Mucosa of rectum (tissue), 2 donors: Measurements from ENCODE around the gene APOLD1.

Experiments
- H3K27ac ChIP-seq, 2 donors: one replicate each; pipeline ENCODE4 v1.7.0; 2013; ENCODE audit warnings: inconsistent platforms in 2 of 2, low read depth in 2 of 2, low read length in 2 of 2
- H3K27me3 ChIP-seq, 2 donors: one replicate each; pipeline ENCODE4 v1.7.0; 2013; ENCODE audit warnings: low read length in 2 of 2; ENCODE audit not compliant: control insufficient read depth in 2 of 2, insufficient read depth in 2 of 2
- H3K36me3 ChIP-seq, 2 donors: one replicate each; pipeline ENCODE4 v1.7.0; 2013; ENCODE audit warnings: low read length in 2 of 2; ENCODE audit not compliant: control insufficient read depth in 2 of 2, insufficient read depth in 2 of 2
- H3K4me1 ChIP-seq, 2 donors: one replicate each; pipeline ENCODE4 v1.7.0; 2013; ENCODE audit warnings: low read length in 2 of 2, mild to moderate bottlenecking in 1 of 2; ENCODE audit not compliant: control insufficient read depth in 2 of 2, insufficient read depth in 2 of 2
- H3K4me3 ChIP-seq, 2 donors: one replicate each; pipeline ENCODE4 v1.7.0; 2013; ENCODE audit warnings: low read length in 2 of 2
- H3K9ac ChIP-seq, 2 donors: one replicate each; pipeline ENCODE4 v1.7.0; 2013; ENCODE audit warnings: low read length in 2 of 2, low read depth in 1 of 2, mild to moderate bottlenecking in 1 of 2
- H3K9me3 ChIP-seq, 2 donors: one replicate each; pipeline ENCODE4 v1.7.0; 2013; ENCODE audit warnings: low read length in 2 of 2; ENCODE audit not compliant: control insufficient read depth in 2 of 2
- donor health status: healthy.
- donor health status: Normal muscosa, but diverticular disease.

Gene APOLD1

GRCh38 chr12:12784116-12784515 lies 1.3 kb upstream of the APOLD1 start:
- Histone ChIP-seq H3K4me3 (no peak overlapping the region), H3K27me3 (no peaks in the 10 kb centered on the region), H3K36me3 (no peaks in the 10 kb centered on the region), H3K9ac (no peak overlapping the region), H3K9me3 (no peaks in the 10 kb centered on the region), H3K27ac (peak overlapping the region; percentile 32 to 41), H3K4me1 (peaks cover 12 to 26% of the 10 kb centered on the region in 2 donors)

- Histone ChIP-seq H3K27ac (peak overlapping the region; percentile 81 to 88), H3K9ac (peak overlapping the region; percentile 80 to 83), H3K9me3 (no peaks in the 10 kb centered on the region), H3K27me3 (no peaks in the 10 kb centered on the region), H3K4me3 (peak overlapping the region; percentile 62 to 82), H3K4me1 (peaks cover 16 to 22% of the 10 kb centered on the region in 2 donors), H3K36me3 (no peaks in the 10 kb centered on the region)
These were observed 869 bp downstream of the APOLD1 start for GRCh38 chr12:12786351-12786705.

- no peaks in the 10 kb centered on the region for H3K36me3 ChIP-seq
- peak overlapping the region; percentile 81 to 88 for H3K27ac ChIP-seq
- H3K9me3 ChIP-seq, result no peaks in the 10 kb centered on the region
- H3K4me3 ChIP-seq, result peak overlapping the region; percentile 62 to 82
- H3K4me1 ChIP-seq, result peaks cover 16 to 27% of the 10 kb centered on the region in 2 donors
- peak overlapping the region; percentile 80 to 83 for H3K9ac ChIP-seq
- no peaks in the 10 kb centered on the region for H3K27me3 ChIP-seq
These were observed 1.5 kb downstream of the APOLD1 start for GRCh38 chr12:12786706-12787601.

GRCh38 chr12:12788131-12788530 lies 2.7 kb downstream of the APOLD1 start:
- H3K36me3 ChIP-seq, result no peaks in the 10 kb centered on the region
- H3K4me3 ChIP-seq, result no peak overlapping the region
- H3K9ac ChIP-seq, result peak overlapping the region; percentile 2 to 83
- H3K27me3 ChIP-seq, result no peaks in the 10 kb centered on the region
- peak overlapping the region in 1 of 2 donors; percentile 88 for H3K27ac ChIP-seq
- H3K4me1 ChIP-seq, result peaks cover 21 to 32% of the 10 kb centered on the region in 2 donors
- H3K9me3 ChIP-seq, result no peaks in the 10 kb centered on the region

GRCh38 chr12:12788675-12789368 lies 3.4 kb downstream of the APOLD1 start:
- no peaks in the 10 kb centered on the region for H3K27me3 ChIP-seq
- H3K9me3 ChIP-seq, result no peaks in the 10 kb centered on the region
- no peaks in the 10 kb centered on the region for H3K36me3 ChIP-seq
- H3K9ac ChIP-seq, result peak overlapping the region in 1 of 2 donors; percentile 16
- H3K4me3 ChIP-seq, result no peak overlapping the region
- no peak overlapping the region for H3K27ac ChIP-seq
- peaks cover 21 to 33% of the 10 kb centered on the region in 2 donors for H3K4me1 ChIP-seq

- H3K9me3 ChIP-seq, result no peaks in the 10 kb centered on the region
- H3K4me1 ChIP-seq, result peaks cover 21 to 34% of the 10 kb centered on the region in 2 donors
- no peak overlapping the region for H3K4me3 ChIP-seq
- no peaks in the 10 kb centered on the region for H3K36me3 ChIP-seq
- no peak overlapping the region for H3K9ac ChIP-seq
- H3K27me3 ChIP-seq, result no peaks in the 10 kb centered on the region
- H3K27ac ChIP-seq, result no peak overlapping the region
These were observed 5.5 kb downstream of the APOLD1 start for GRCh38 chr12:12790956-12791355.

- H3K36me3 ChIP-seq, result no peaks in the 10 kb centered on the region
- peak overlapping the region in 1 of 2 donors; percentile 0 for H3K9ac ChIP-seq
- H3K9me3 ChIP-seq, result no peaks in the 10 kb centered on the region
- no peak overlapping the region for H3K27ac ChIP-seq
- peaks cover 18 to 34% of the 10 kb centered on the region in 2 donors for H3K4me1 ChIP-seq
- no peaks in the 10 kb centered on the region for H3K27me3 ChIP-seq
- peak overlapping the region; percentile 2 to 12 for H3K4me3 ChIP-seq
These were observed 6.4 kb downstream of the APOLD1 start for GRCh38 chr12:12791756-12792369.

GRCh38 chr12:12792421-12792820 lies 7.0 kb downstream of the APOLD1 start:
- no peak overlapping the region for H3K9ac ChIP-seq
- H3K9me3 ChIP-seq, result no peaks in the 10 kb centered on the region
- no peak overlapping the region for H3K4me3 ChIP-seq
- H3K4me1 ChIP-seq, result peaks cover 13 to 29% of the 10 kb centered on the region in 2 donors
- H3K27ac ChIP-seq, result no peak overlapping the region
- H3K36me3 ChIP-seq, result no peaks in the 10 kb centered on the region
- no peaks in the 10 kb centered on the region for H3K27me3 ChIP-seq

- no peak overlapping the region for H3K27ac ChIP-seq
- peaks cover 5 to 12% of the 10 kb centered on the region in 2 donors for H3K4me1 ChIP-seq
- no peaks in the 10 kb centered on the region for H3K36me3 ChIP-seq
- no peak overlapping the region for H3K9ac ChIP-seq
- no peaks in the 10 kb centered on the region for H3K27me3 ChIP-seq
- no peak overlapping the region for H3K4me3 ChIP-seq
- H3K9me3 ChIP-seq, result no peaks in the 10 kb centered on the region
These were observed 9.2 kb downstream of the APOLD1 start for GRCh38 chr12:12794686-12795085.

GRCh38 chr12:12796171-12796570 lies 10.7 kb downstream of the APOLD1 start:
- H3K27me3 ChIP-seq, result no peaks in the 10 kb centered on the region

More at GRCh38 chr12:12796171-12796570, 10.7 kb downstream of the APOLD1 start:
- H3K9me3 ChIP-seq, result no peaks in the 10 kb centered on the region
- no peak overlapping the region for H3K27ac ChIP-seq
- no peaks in the 10 kb centered on the region for H3K36me3 ChIP-seq
- H3K9ac ChIP-seq, result no peak overlapping the region
- no peak overlapping the region for H3K4me3 ChIP-seq
- peaks cover 5 to 12% of the 10 kb centered on the region in 2 donors for H3K4me1 ChIP-seq
